Upper lobe of right lung (tissue), 1 donor: ENCODE data around the gene CT45A10. TPM values are rescaled to one million over a fixed set of nuclear protein-coding genes. Genes with fewer than 3 reads are reported as not detected.
"Not testable (repeated sequence)": the region's sequence is repeated elsewhere in the genome, so short reads cannot be mapped to it uniquely, and the experiment has no call there.

ENCODE experiments used
- ATAC-seq: fragments of 200-7000 bp; cut with Tn5 transposase; one replicate; pipeline ENCODE4 v1.9.1; 2020; ENCODE audit warnings: mild to moderate bottlenecking, moderate library complexity
- DNase-seq: peaks from one replicate; pipeline ENCODE4 v3.0.0-alpha.2; 2020
- H3K27ac ChIP-seq: fragments of 200-600 bp; one replicate; pipeline ENCODE4 v1.8.0; 2022
- H3K27me3 ChIP-seq: fragments of 200-600 bp; one replicate; pipeline ENCODE4 v1.8.0; 2022; ENCODE audit warnings: mild to moderate bottlenecking
- H3K36me3 ChIP-seq: fragments of 200-600 bp; one replicate; pipeline ENCODE4 v1.8.0; 2022
- H3K4me1 ChIP-seq: fragments of 200-600 bp; one replicate; pipeline ENCODE4 v1.8.0; 2022
- H3K4me3 ChIP-seq: fragments of 200-600 bp; one replicate; pipeline ENCODE4 v1.8.0; 2022; ENCODE audit warnings: mild to moderate bottlenecking
- H3K9me3 ChIP-seq: fragments of 200-600 bp; one replicate; pipeline ENCODE4 v1.8.0; 2022
- CTCF ChIP-seq: fragments of 200-600 bp; IDR thresholded peaks from one replicate; pipeline ENCODE4 v1.8.0; 2022; ENCODE audit warnings: antibody characterized with exemption
- intact Hi-C: fragments of 100-400 bp; cut with DNase I; formaldehyde crosslinking; loops from one replicate; pipeline ENCODE4 v1.11.0; 2022
- long read RNA-seq: library from polyadenylated mRNA; unstranded; transcript quantifications from one replicate; pipeline ENCODE4 v2.0.0, GENCODE V29; 2021
- total RNA-seq: library from RNA; stranded (reverse); fragmentation: NEBNext Ultra II Directional; extraction: Animal tissue kit (Norgen Biotek cat#: 25700); gene quantifications from one replicate; pipeline ENCODE4 v1.2.1, GENCODE V29; 2021
- donor health status: DM: no; HTN: yes; CAD: no; lungs with severe emphysema.

The CT45A10 gene, protein sequence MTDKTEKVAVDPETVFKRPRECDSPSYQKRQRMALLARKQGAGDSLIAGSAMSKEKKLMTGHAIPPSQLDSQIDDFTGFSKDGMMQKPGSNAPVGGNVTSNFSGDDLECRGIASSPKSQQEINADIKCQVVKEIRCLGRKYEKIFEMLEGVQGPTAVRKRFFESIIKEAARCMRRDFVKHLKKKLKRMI
- not detected for total RNA-seq
- long read RNA-seq: 0 reads

DNA sequence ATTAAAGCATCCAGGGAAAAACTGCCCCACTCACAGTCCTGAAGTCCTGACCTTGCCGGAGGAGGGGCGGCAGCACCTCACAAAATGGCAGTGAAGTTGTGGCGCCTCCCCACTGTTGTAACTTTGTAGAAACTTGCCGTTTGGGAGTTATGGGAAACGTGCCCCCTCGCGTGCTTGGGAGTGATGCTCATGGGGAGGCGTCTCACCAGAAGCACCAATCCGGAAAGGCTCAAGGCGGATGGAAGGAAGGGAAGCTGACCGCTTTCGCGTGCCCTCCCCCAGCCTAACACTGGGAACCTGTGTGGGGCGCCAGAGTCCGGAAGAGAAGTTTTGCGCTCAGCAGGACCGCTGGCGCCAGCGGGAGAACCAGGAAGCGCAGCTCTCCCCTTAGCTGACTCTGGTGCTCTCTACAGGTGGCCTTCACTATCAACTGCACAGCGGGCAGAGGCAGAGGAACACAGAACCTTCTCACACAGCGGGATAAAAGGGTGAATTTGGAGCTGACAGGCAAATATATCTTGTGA, at the start of gene CT45A10, which contains the start of gene SAGE1:
Gene CT45A10, minus strand, starts transcription at position 151 of the 524 bp plus-strand sequence. CDS start 8,100 bp downstream, outside the sequence.
Gene SAGE1, plus strand, starts transcription at position 423 of the 524 bp plus-strand sequence. CDS start 2,527 bp downstream, outside the sequence.
- Histone ChIP-seq H3K27me3 (no peaks in the 10 kb centered on the region), H3K27ac (no peak within 1 kb of the TSS), H3K4me3 (no peak within 1 kb of the TSS), H3K9me3 (no peaks in the 10 kb centered on the region), H3K36me3 (no peaks in the 10 kb centered on the region), H3K4me1 (no peaks in the 10 kb centered on the region)
- intact Hi-C loops: no loop called here
- DNase-seq (no peak), ATAC-seq (no peak)
- no peak for TF ChIP-seq CTCF

GRCh38 chrX:135931644-135932487, 38.6 kb upstream of the CT45A10 start:
- ATAC-seq: peak; percentile 72
- Histone ChIP-seq H3K27me3 (no peaks in the 10 kb centered on the region), H3K9me3 (no peaks in the 10 kb centered on the region), H3K4me1 (no peaks in the 10 kb centered on the region), H3K36me3 (no peaks in the 10 kb centered on the region), H3K4me3 (no peak overlapping the region), H3K27ac (no peak overlapping the region)
- intact Hi-C loops: no loop called here
- TF ChIP-seq CTCF: peak; percentile 63
- DNase-seq: no peak

DNA sequence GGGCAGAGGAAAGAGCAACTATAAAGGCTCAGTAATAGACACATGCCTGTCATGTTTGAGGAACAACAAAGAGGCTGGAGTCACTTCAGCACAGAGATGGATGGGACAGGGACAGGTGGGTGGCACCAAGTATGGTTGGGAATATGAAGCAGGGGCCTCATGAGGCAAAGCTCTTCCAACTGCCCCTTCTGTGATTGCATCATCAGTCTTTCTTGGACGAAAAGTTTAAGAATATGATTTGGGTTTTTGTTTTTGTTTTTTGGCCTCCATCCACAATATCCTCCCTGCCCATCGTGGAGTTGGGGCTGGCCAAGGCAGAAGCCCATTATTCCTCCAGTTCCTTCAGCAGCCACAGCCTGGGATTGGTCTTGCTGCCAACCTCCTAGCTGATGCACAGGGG, 34.7 kb upstream of the CT45A10 start:
- no peak for ATAC-seq

GRCh38 chrX:135923353-135923752, 30.1 kb upstream of the CT45A10 start:
- TF ChIP-seq CTCF: no peak
- DNase-seq (no peak), ATAC-seq (no peak)
- H3K27ac ChIP-seq: no peak overlapping the region
- H3K4me3 ChIP-seq: no peak overlapping the region
- no peaks in the 10 kb centered on the region for H3K36me3 ChIP-seq
- no peaks in the 10 kb centered on the region for H3K27me3 ChIP-seq
- H3K9me3 ChIP-seq: no peaks in the 10 kb centered on the region
- H3K4me1 ChIP-seq: no peaks in the 10 kb centered on the region
- intact Hi-C loops: no loop called here

More for the DNA sequence above, 34.7 kb upstream of the CT45A10 start:
- intact Hi-C loops: no loop called here
- Histone ChIP-seq H3K36me3 (no peaks in the 10 kb centered on the region), H3K4me3 (no peak overlapping the region), H3K9me3 (no peaks in the 10 kb centered on the region), H3K4me1 (no peaks in the 10 kb centered on the region), H3K27me3 (no peaks in the 10 kb centered on the region), H3K27ac (no peak overlapping the region)
- no peak for DNase-seq
- no peak for TF ChIP-seq CTCF

DNA sequence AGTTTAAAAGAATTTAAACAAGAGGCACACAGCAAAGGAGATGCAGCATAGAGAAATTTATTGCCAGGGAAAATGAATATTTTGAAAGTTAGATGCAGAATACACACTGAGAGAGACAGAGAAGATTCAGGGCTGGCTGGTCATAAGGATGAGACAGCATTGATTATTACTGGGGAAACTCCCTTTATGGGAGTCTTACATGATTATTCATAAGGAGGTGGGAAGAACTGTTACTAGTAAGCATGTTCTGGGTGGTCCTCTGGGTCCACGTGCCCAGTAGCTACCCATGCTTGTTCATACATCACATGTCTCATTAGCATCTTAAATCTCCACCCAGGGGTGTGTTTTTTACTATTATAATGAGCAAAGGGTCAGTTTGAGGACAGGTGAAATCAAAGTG, 27.3 kb upstream of the CT45A10 start:
- H3K27ac ChIP-seq, ATAC-seq, intact Hi-C loops, H3K9me3 ChIP-seq, H3K36me3 ChIP-seq, H3K4me3 ChIP-seq, H3K4me1 ChIP-seq, H3K27me3 ChIP-seq, DNase-seq: not testable (repeated sequence)

DNA sequence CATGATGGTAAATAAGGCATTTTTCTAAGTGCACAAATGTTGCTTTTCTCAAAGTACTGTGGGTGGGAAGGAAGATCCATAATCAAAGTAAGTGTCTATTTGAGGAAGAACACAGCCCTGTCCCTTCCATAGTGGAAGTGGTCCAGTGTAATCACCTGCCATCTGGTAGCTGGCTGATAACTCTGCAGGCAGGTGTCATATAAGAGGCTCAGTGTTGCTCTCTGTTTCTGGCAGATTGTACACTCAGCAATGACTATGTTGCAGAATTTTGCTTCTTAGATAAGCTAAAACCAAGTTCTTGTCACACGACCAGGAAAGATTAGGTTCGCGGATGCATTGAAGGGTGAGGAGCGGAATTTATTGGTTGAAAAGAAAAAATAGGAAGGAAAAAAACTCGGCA, 21.2 kb upstream of the CT45A10 start:
- intact Hi-C loops: no loop called here
- ATAC-seq: no peak
- H3K4me3 ChIP-seq: no peak overlapping the region
- no peaks in the 10 kb centered on the region for H3K27me3 ChIP-seq
- no peak overlapping the region for H3K27ac ChIP-seq
- no peak for DNase-seq
- H3K4me1 ChIP-seq: no peaks in the 10 kb centered on the region
- no peaks in the 10 kb centered on the region for H3K9me3 ChIP-seq
- H3K36me3 ChIP-seq: no peaks in the 10 kb centered on the region
- no peak for TF ChIP-seq CTCF
